ENCODE measurements around the gene SULT4A1. TPM values are rescaled to one million over a fixed set of nuclear protein-coding genes. Genes with fewer than 3 reads are reported as not detected.

SULT4A1 gene
- total RNA-seq, 1 experiment from 2014 or later, result 12.6 TPM

- ATAC-seq, result no peak
- ChIA-PET CTCF (interaction anchor here (0.5 to 5.2 kb wide), 6 partner anchors 10 to 471 kb away, joined by 4 to 23 read pairs (median 4); no protein-coding TSS in a partner anchor), POLR2A (interaction anchor here (0.5 kb wide), 1 partner anchor 22 kb away, joined by 3 read pairs; no protein-coding TSS in a partner anchor)
- peaks cover 22% of the 10 kb centered on the region for H3K36me3 Mint-ChIP-seq
- H3K4me3 Mint-ChIP-seq, result peak overlapping the region; percentile 5; the same call in 1 of the 2 replicates
- peaks cover 32% of the 10 kb centered on the region for H3K4me1 Mint-ChIP-seq
- TF ChIP-seq ZNF121 (CRISPR knock-in tag; IDR thresholded peaks at IDR 0.05), result no peak
- TF ChIP-seq NR3C1 (CRISPR knock-in tag; conservative IDR thresholded peaks at IDR 0.05; ENCODE audit: low read depth), result no peak
- peaks cover 20% of the 10 kb centered on the region for H3K27me3 Mint-ChIP-seq (ENCODE audit: low read depth)
- no peak for DNase-seq (ENCODE audit: low spot score)
- no peak overlapping the region for H3K27ac Mint-ChIP-seq
- H3K9me3 Mint-ChIP-seq, result peaks cover 16% of the 10 kb centered on the region
Measured at GRCh38 chr22:43860126-43860525, 2.2 kb downstream of the SULT4A1 start.

DNA sequence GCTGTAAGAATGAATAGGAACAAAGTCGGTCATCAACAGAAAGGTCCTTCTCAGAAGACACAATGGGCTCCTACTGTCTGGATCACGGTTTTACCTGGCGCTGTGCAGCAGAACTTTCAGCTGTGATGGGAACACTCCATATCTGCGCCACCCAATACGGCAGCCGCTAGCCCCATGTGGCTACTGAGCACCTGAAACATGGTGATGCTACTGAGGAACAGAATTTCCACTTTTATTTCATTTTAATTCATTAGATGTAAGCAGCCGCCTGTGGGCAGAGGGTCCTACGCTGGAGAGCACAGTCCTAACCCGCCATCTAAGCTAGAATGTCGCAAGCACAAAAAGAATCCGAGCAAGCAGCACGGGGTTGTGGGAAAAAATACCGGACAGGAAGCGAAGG lies 2.7 kb downstream of the SULT4A1 start:
- Mint-ChIP-seq H3K36me3 (peaks cover 22% of the 10 kb centered on the region), H3K27ac (no peak overlapping the region), H3K27me3 (ENCODE audit: low read depth) (peaks cover 20% of the 10 kb centered on the region), H3K9me3 (peaks cover 16% of the 10 kb centered on the region), H3K4me3 (no peak overlapping the region), H3K4me1 (peaks cover 34% of the 10 kb centered on the region)
- TF ChIP-seq OVOL2 (CRISPR knock-in tag; IDR thresholded peaks at IDR 0.05; ENCODE audit: borderline replicate concordance) (no peak), ESRRA (CRISPR knock-in tag; IDR thresholded peaks at IDR 0.05; ENCODE audit: borderline replicate concordance) (no peak), ARID4B (CRISPR knock-in tag; IDR thresholded peaks at IDR 0.05; ENCODE audit: borderline replicate concordance) (no peak), ZNF263 (CRISPR knock-in tag; IDR thresholded peaks at IDR 0.05; ENCODE audit: low read depth) (no peak), GRHL2 (CRISPR knock-in tag; IDR thresholded peaks at IDR 0.05; ENCODE audit: insufficient replicate concordance, severe bottlenecking) (no peak), FOXK1 (CRISPR knock-in tag; IDR thresholded peaks at IDR 0.05) (no peak), JAZF1 (CRISPR knock-in tag; IDR thresholded peaks at IDR 0.05) (no peak), TEAD1 (CRISPR knock-in tag; IDR thresholded peaks at IDR 0.05) (no peak)
- TF ChIP-seq, protein P1, sequence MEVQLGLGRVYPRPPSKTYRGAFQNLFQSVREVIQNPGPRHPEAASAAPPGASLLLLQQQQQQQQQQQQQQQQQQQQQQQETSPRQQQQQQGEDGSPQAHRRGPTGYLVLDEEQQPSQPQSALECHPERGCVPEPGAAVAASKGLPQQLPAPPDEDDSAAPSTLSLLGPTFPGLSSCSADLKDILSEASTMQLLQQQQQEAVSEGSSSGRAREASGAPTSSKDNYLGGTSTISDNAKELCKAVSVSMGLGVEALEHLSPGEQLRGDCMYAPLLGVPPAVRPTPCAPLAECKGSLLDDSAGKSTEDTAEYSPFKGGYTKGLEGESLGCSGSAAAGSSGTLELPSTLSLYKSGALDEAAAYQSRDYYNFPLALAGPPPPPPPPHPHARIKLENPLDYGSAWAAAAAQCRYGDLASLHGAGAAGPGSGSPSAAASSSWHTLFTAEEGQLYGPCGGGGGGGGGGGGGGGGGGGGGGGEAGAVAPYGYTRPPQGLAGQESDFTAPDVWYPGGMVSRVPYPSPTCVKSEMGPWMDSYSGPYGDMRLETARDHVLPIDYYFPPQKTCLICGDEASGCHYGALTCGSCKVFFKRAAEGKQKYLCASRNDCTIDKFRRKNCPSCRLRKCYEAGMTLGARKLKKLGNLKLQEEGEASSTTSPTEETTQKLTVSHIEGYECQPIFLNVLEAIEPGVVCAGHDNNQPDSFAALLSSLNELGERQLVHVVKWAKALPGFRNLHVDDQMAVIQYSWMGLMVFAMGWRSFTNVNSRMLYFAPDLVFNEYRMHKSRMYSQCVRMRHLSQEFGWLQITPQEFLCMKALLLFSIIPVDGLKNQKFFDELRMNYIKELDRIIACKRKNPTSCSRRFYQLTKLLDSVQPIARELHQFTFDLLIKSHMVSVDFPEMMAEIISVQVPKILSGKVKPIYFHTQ (CRISPR knock-in tag; IDR thresholded peaks at IDR 0.05), result no peak
- TF ChIP-seq, protein P2, sequence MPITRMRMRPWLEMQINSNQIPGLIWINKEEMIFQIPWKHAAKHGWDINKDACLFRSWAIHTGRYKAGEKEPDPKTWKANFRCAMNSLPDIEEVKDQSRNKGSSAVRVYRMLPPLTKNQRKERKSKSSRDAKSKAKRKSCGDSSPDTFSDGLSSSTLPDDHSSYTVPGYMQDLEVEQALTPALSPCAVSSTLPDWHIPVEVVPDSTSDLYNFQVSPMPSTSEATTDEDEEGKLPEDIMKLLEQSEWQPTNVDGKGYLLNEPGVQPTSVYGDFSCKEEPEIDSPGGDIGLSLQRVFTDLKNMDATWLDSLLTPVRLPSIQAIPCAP (CRISPR knock-in tag; IDR thresholded peaks at IDR 0.05), result no peak
- TF ChIP-seq, protein P3, sequence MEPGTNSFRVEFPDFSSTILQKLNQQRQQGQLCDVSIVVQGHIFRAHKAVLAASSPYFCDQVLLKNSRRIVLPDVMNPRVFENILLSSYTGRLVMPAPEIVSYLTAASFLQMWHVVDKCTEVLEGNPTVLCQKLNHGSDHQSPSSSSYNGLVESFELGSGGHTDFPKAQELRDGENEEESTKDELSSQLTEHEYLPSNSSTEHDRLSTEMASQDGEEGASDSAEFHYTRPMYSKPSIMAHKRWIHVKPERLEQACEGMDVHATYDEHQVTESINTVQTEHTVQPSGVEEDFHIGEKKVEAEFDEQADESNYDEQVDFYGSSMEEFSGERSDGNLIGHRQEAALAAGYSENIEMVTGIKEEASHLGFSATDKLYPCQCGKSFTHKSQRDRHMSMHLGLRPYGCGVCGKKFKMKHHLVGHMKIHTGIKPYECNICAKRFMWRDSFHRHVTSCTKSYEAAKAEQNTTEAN (CRISPR knock-in tag; IDR thresholded peaks at IDR 0.05), result no peak
- no peak for ATAC-seq
- no peak for DNase-seq (ENCODE audit: low spot score)
- CTCF ChIA-PET, result interaction anchor here (1.2 to 5.2 kb wide), 5 partner anchors 10 to 25 kb away, joined by 4 to 23 read pairs (median 4); no protein-coding TSS in a partner anchor
- POLR2A ChIA-PET, result interaction anchor here (0.5 kb wide), 1 partner anchor 21 kb away, joined by 3 read pairs; no protein-coding TSS in a partner anchor

Data from WTC11 (cell line).